ENCODE data around the gene TYSND1.
"Not testable (repeated sequence)": the region's sequence is repeated elsewhere in the genome, so short reads cannot be mapped to it uniquely, and the experiment has no call there.

Gene TYSND1

GRCh38 chr10:70132098-70133029 is 14.1 kb downstream of the TYSND1 start, which contains the start of gene AIFM2:
AIFM2 (minus strand) TSS chr10:70132825; CDS start chr10:70124084, 8,741 bp downstream.
- H3K4me3 Mint-ChIP-seq: peak within 1 kb of the TSS; percentile 86
- peak within 1 kb of the TSS; percentile 91 for H3K27ac Mint-ChIP-seq
- DNase-seq (peak; percentile 60), ATAC-seq (peak; percentile 77)
- peaks cover 3% of the 10 kb centered on the region for H3K36me3 Mint-ChIP-seq (ENCODE audit: low read depth)
- no peaks in the 10 kb centered on the region for H3K9me3 Mint-ChIP-seq
- H3K27me3 Mint-ChIP-seq: no peaks in the 10 kb centered on the region
- H3K4me1 Mint-ChIP-seq: peaks cover 25% of the 10 kb centered on the region

- peaks cover 25% of the 10 kb centered on the region for H3K4me1 Mint-ChIP-seq
- no peaks in the 10 kb centered on the region for H3K27me3 Mint-ChIP-seq
- no peaks in the 10 kb centered on the region for H3K9me3 Mint-ChIP-seq
- no peak for ATAC-seq
- DNase-seq: no peak
- peak overlapping the region; percentile 86 for H3K4me3 Mint-ChIP-seq
- H3K27ac Mint-ChIP-seq: peak overlapping the region; percentile 91
- peaks cover 2% of the 10 kb centered on the region for H3K36me3 Mint-ChIP-seq (ENCODE audit: low read depth)
These were observed 15.0 kb downstream of the TYSND1 start for GRCh38 chr10:70131560-70131937.

DNA sequence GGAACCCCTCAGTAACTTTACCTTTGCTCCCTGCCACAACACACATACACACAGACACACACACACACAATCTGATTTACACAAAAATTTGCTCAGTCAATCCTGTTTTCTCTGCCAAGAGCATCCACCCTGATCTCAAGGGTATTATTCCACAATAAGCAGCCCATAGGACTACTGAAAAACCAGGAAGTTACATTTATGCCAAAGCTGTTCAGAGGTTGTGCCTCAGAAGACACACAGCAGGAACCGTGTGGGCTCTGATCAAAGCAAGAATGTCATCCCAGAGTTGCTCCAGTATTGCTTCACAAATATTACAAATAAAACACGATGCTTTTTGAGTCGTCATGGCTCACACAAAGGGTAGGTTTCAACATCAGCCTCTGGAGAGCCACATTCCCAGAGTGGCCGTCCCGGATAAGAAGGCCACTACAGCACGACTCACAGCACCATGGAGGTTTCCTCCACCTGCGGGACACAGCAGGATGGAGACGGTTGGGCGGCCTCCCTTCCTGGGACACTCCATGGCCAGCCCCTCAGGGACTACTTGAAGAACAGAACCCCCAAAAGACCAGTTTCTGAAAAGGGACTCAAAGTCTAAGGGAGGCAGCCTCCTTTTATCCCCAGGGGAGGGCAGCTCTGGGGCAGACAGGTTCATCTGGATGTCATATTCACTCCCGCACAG is 15.5 kb downstream of the TYSND1 start:
- Mint-ChIP-seq H3K27me3 (no peaks in the 10 kb centered on the region), H3K4me3 (peak overlapping the region; percentile 86), H3K4me1 (peaks cover 25% of the 10 kb centered on the region), H3K9me3 (no peaks in the 10 kb centered on the region), H3K27ac (no peak overlapping the region), H3K36me3 (ENCODE audit: low read depth) (peaks cover 2% of the 10 kb centered on the region)
- DNase-seq (no peak), ATAC-seq (no peak)

DNA sequence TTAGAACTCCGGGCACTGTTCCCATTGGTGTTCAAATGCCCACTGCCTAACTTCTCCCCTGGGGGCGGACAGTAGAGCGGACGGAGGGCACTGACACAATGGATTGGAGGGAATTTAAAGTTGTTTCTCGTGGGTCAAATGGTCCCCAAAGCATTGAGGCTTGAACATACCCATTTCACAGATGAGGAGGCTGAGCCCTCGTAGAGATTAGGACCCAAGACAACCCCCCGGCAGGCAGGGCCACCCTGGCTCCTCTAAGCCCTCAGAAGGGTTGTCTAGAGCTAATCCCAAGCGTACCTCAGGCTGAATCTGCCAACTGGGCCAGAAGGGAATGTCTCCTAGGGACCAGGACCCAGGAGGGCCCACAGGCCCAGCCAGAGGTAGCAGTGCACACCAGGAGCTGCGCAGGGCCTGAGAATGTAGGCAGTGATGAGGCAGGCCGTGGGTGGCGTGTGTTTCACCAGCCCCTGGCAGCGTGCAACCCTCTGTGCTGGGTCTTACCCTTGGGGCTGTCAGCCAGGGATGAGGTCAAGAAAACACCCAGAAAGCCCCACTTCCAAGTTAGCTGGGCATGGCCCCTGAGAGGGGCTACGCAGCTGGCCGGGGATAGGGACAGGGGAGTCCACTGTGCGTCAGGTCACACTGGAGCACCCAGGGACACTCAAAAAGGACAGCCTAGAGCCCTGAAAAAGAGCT is 19.7 kb downstream of the TYSND1 start:
- DNase-seq: no peak
- Mint-ChIP-seq H3K27ac (no peak overlapping the region), H3K4me1 (peaks cover 11% of the 10 kb centered on the region)

GRCh38 chr10:70125918-70126552 is 20.5 kb downstream of the TYSND1 start:
- no peak for DNase-seq
- Mint-ChIP-seq H3K4me1 (peaks cover 5% of the 10 kb centered on the region), H3K27ac (no peak overlapping the region), H3K36me3 (ENCODE audit: low read depth) (peaks cover 4% of the 10 kb centered on the region), H3K4me3 (no peak overlapping the region), H3K9me3 (no peaks in the 10 kb centered on the region), H3K27me3 (no peaks in the 10 kb centered on the region)
- ATAC-seq: no peak

More for the DNA sequence above, 19.7 kb downstream of the TYSND1 start:
- Mint-ChIP-seq H3K9me3 (no peaks in the 10 kb centered on the region), H3K4me3 (no peak overlapping the region), H3K27me3 (no peaks in the 10 kb centered on the region), H3K36me3 (ENCODE audit: low read depth) (peaks cover 2% of the 10 kb centered on the region)
- ATAC-seq: no peak

GRCh38 chr10:70124918-70125317 is 21.6 kb downstream of the TYSND1 start:
- DNase-seq (no peak), ATAC-seq (no peak)
- Mint-ChIP-seq H3K36me3 (ENCODE audit: low read depth) (peaks cover 4% of the 10 kb centered on the region), H3K4me1 (no peaks in the 10 kb centered on the region), H3K27me3 (no peaks in the 10 kb centered on the region), H3K4me3 (no peak overlapping the region), H3K9me3 (no peaks in the 10 kb centered on the region), H3K27ac (no peak overlapping the region)

GRCh38 chr10:70124415-70124814 is 22.1 kb downstream of the TYSND1 start:
- no peak overlapping the region for H3K27ac Mint-ChIP-seq
- no peak for ATAC-seq

DNA sequence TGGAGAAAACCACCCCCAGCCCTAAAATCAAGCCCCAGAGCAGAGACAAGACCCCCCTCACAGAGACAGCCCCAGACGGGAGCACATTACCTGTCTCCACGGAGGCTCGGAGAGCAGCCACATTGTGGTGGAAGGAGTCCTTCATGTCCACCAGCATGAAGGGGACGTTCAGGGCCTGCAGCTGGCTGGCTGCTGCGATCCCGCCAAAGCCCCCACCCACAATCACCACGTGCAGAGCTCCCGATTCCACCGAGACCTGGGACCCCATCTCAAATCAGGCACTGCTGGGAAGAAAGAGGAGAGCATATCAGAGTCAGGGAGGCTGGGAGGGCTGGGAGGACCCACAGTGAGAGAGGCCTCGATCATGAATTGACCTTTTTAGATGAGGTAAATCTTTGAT is 22.7 kb downstream of the TYSND1 start:
- Mint-ChIP-seq H3K4me1 (no peaks in the 10 kb centered on the region), H3K9me3 (no peaks in the 10 kb centered on the region), H3K27me3 (no peaks in the 10 kb centered on the region), H3K27ac (no peak overlapping the region), H3K4me3 (no peak overlapping the region), H3K36me3 (ENCODE audit: low read depth) (peaks cover 4% of the 10 kb centered on the region)
- ATAC-seq (no peak), DNase-seq (no peak)

More at GRCh38 chr10:70124415-70124814, 22.1 kb downstream of the TYSND1 start:
- DNase-seq: no peak
- Mint-ChIP-seq H3K4me1 (no peaks in the 10 kb centered on the region), H3K9me3 (no peaks in the 10 kb centered on the region), H3K27me3 (no peaks in the 10 kb centered on the region), H3K36me3 (ENCODE audit: low read depth) (peaks cover 4% of the 10 kb centered on the region), H3K4me3 (no peak overlapping the region)

- not testable (repeated sequence) for H3K36me3 Mint-ChIP-seq (ENCODE audit: low read depth); H3K4me1 Mint-ChIP-seq; H3K27ac Mint-ChIP-seq; ATAC-seq; DNase-seq; H3K27me3 Mint-ChIP-seq; H3K4me3 Mint-ChIP-seq; H3K9me3 Mint-ChIP-seq
These were observed 23.3 kb downstream of the TYSND1 start for GRCh38 chr10:70123166-70123565.

DNA sequence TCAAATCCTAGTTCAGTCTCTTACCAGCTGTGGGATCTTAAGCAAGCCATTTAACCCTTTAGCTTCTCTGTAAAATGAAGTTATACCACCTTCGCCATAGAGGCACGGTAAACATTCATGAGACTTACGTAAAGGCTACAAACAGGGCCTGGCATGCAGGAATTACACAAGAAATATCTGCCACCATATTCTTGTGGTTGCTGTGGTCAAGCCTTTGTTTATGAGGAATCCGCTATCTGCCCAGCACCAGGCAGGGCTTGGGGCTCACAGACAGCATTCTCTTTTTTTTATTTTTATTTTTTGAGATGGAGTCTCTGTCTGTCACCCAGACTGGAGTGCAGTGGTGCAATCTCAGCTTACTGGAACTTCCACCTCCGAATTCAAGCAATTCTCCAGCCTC is 23.8 kb downstream of the TYSND1 start:
- ATAC-seq: no peak
- Mint-ChIP-seq H3K9me3 (no peaks in the 10 kb centered on the region), H3K27ac (no peak overlapping the region), H3K4me1 (no peaks in the 10 kb centered on the region), H3K27me3 (no peaks in the 10 kb centered on the region), H3K36me3 (ENCODE audit: low read depth) (peaks cover 4% of the 10 kb centered on the region), H3K4me3 (no peak overlapping the region)
- DNase-seq: no peak

GRCh38 chr10:70121281-70121949 is 25.1 kb downstream of the TYSND1 start:
- Mint-ChIP-seq H3K4me3 (no peak overlapping the region), H3K4me1 (no peaks in the 10 kb centered on the region), H3K27me3 (no peaks in the 10 kb centered on the region), H3K9me3 (no peaks in the 10 kb centered on the region), H3K27ac (no peak overlapping the region), H3K36me3 (ENCODE audit: low read depth) (peaks cover 4% of the 10 kb centered on the region)
- no peak for DNase-seq
- ATAC-seq: no peak

DNA sequence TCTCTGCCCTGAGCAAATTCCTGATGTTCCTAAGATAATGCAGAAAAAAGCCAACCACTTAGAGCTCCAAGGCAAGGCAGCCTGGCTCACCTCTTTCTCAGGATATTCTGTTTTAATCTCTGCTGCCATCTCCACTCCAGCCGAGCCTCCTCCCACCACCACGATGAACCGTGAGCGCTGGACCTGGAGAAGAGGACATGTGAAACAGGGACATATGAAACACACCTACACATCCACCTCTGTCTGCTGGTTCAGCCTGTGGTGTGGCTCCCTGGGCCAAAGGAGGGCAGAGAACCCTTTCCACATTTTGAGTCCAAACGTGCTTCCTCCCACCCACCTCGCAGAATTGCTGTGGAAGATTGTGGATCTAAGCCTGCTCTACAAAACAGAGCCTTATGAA is 26.1 kb downstream of the TYSND1 start:
- Mint-ChIP-seq H3K27me3 (no peaks in the 10 kb centered on the region), H3K4me1 (peaks cover 4% of the 10 kb centered on the region), H3K27ac (no peak overlapping the region), H3K4me3 (no peak overlapping the region), H3K36me3 (ENCODE audit: low read depth) (peaks cover 4% of the 10 kb centered on the region), H3K9me3 (no peaks in the 10 kb centered on the region)
- ATAC-seq: no peak
- DNase-seq: no peak

GRCh38 chr10:70119623-70120022 is 26.9 kb downstream of the TYSND1 start:
- H3K27ac Mint-ChIP-seq: no peak overlapping the region

DNA sequence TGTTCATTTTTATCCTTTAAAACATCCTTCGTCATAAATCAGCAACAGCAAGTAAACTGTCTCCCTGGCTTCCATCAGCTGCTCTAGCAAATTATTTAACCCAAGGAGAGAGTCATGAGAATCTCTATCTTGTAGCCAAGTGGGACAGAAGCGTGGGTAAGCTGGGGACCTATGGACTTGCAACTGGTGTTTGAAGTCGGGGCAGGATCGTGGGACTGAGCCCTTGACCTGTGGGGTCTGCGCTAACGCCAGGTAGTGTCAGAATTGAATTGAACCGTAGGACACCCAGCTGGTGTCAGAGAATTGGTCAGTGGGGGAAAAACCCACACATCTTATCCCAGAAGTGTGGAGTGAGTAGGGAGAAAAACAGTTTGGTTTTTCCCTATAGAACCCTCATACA is 27.3 kb downstream of the TYSND1 start:
- H3K4me1 Mint-ChIP-seq: peaks cover 4% of the 10 kb centered on the region
- H3K4me3 Mint-ChIP-seq: no peak overlapping the region
- DNase-seq (no peak), ATAC-seq (no peak)
- H3K9me3 Mint-ChIP-seq: no peaks in the 10 kb centered on the region
- peaks cover 4% of the 10 kb centered on the region for H3K36me3 Mint-ChIP-seq (ENCODE audit: low read depth)
- H3K27me3 Mint-ChIP-seq: no peaks in the 10 kb centered on the region
- no peak overlapping the region for H3K27ac Mint-ChIP-seq

More at GRCh38 chr10:70119623-70120022, 26.9 kb downstream of the TYSND1 start:
- no peak overlapping the region for H3K4me3 Mint-ChIP-seq
- H3K9me3 Mint-ChIP-seq: no peaks in the 10 kb centered on the region
- ATAC-seq (no peak), DNase-seq (no peak)
- peaks cover 4% of the 10 kb centered on the region for H3K4me1 Mint-ChIP-seq
- no peaks in the 10 kb centered on the region for H3K27me3 Mint-ChIP-seq
- H3K36me3 Mint-ChIP-seq (ENCODE audit: low read depth): peaks cover 4% of the 10 kb centered on the region

All from activated naive CD8-positive, alpha-beta T cell treated with anti-CD3 and anti-CD28 coated beads, Interleukin-2, amount 50 U/mL, for 24 hours (primary cell).